ENCODE measurements around the gene RBKS. TPM values are rescaled to one million over a fixed set of nuclear protein-coding genes. Genes with fewer than 3 reads are reported as not detected.
"Not testable (repeated sequence)": the region's sequence is repeated elsewhere in the genome, so short reads cannot be mapped to it uniquely, and the experiment has no call there.

The RBKS gene
- total and polyA plus RNA-seq, 2 donors, result 1.3 to 1.7 TPM

DNA sequence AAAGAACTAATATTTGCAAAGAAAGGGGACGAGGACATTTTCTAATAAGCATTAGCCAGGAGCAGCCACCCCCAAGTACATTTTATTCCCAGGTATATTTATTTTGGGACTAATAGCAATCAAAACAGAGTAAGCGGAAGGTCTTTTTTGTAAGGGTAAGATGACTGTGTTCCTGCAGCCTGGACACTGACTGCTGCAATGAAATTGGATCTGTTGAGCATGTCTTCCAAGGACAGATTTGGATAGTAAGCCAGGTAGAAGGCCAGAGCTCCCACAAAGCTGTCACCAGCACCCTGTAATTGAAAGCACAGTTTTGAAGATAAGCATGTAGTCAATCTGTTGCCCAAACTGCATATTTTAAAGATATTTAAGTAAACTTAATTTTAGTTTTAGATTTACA, 108.7 kb downstream of the RBKS start:
- Histone ChIP-seq H3K4me1 (ENCODE audit: insufficient read depth) (no peaks in the 10 kb centered on the region), H3K4me3 (ENCODE audit: low read depth, low read length) (no peak overlapping the region), H3K27ac (ENCODE audit: low read depth) (no peak overlapping the region), H3K36me3 (ENCODE audit: insufficient read depth) (no peaks in the 10 kb centered on the region)
- WGBS, result 92% methylated on average over 2 of the region's 2 CpGs
- no peak for DNase-seq (ENCODE audit: extremely low spot score)

DNA sequence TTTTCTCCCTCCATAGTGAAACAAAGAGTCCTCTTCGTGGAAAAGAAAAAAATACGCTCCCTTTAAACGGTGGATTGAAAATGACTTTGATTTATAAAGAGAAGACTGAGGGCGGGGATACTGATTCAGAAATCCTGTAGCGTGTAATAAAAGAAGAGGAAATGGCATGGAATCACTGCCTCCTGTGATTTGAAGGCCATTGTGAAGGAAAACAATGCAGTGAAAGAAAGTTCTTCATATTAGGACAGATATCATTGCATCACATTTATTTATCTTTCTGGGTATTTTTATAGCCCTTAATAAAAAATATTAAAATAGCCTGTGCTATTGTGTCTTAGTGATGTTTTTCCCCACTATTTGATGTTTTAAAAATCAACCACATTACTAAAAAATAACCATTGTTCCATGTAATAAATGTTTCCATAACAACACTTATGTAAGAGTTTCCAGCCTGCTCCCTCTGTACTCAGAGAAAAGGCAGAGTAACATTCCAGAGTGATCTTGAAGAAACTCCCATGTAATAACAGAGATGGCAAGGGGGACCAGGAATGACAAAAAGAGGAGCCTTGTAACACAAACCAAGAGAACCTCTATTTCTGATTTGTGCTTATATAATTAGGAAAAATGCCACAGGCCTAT, 110.7 kb downstream of the RBKS start:
- Histone ChIP-seq H3K4me1 (ENCODE audit: insufficient read depth) (no peaks in the 10 kb centered on the region), H3K27ac (ENCODE audit: low read depth) (no peak overlapping the region), H3K36me3 (ENCODE audit: insufficient read depth) (no peaks in the 10 kb centered on the region), H3K4me3 (ENCODE audit: low read depth, low read length) (no peak overlapping the region)
- DNase-seq (ENCODE audit: extremely low spot score), result no peak
- WGBS, result 61% methylated on average over 5 of the region's 5 CpGs

GRCh38 chr2:27776696-27777095, 113.5 kb downstream of the RBKS start:
- H3K4me3 ChIP-seq (ENCODE audit: low read depth, low read length), result no peak overlapping the region
- no peak overlapping the region for H3K27ac ChIP-seq (ENCODE audit: low read depth)

DNA sequence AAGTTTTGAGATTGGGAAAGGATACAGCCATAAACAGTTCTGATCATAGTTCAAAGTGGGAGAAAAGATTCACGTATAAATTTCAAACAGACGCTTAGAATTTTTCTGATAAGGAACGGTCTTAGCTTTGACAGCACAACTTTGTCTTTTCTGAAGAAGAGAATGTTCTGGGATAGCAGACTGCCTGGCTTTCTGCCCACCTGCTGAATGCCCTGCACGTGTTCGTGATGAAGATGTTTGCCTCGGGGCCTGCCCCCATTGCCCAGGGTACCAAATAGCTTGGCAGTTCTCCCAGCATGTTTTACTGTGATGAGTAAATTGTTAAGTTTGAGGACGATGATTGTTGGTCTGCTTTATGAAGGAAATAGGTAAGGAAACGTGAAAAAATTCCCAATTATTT, 114.1 kb downstream of the RBKS start:
- no peaks in the 10 kb centered on the region for H3K4me1 ChIP-seq (ENCODE audit: insufficient read depth)
- WGBS, result 26% methylated on average over 8 of the region's 8 CpGs
- H3K4me3 ChIP-seq (ENCODE audit: low read depth, low read length), result no peak overlapping the region
- no peak for DNase-seq (ENCODE audit: extremely low spot score)
- H3K36me3 ChIP-seq (ENCODE audit: insufficient read depth), result no peaks in the 10 kb centered on the region
- no peak overlapping the region for H3K27ac ChIP-seq (ENCODE audit: low read depth)

More at GRCh38 chr2:27776696-27777095, 113.5 kb downstream of the RBKS start:
- H3K36me3 ChIP-seq (ENCODE audit: insufficient read depth), result no peaks in the 10 kb centered on the region
- no peak for DNase-seq (ENCODE audit: extremely low spot score)
- H3K4me1 ChIP-seq (ENCODE audit: insufficient read depth), result no peaks in the 10 kb centered on the region
- 90% methylated on average over 3 of the region's 3 CpGs for WGBS

GRCh38 chr2:27773959-27774358, 116.2 kb downstream of the RBKS start:
- no peaks in the 10 kb centered on the region for H3K4me1 ChIP-seq (ENCODE audit: insufficient read depth)
- H3K4me3 ChIP-seq (ENCODE audit: low read depth, low read length), result no peak overlapping the region
- DNase-seq (ENCODE audit: extremely low spot score), result no peak
- H3K27ac ChIP-seq (ENCODE audit: low read depth), result no peak overlapping the region
- H3K36me3 ChIP-seq (ENCODE audit: insufficient read depth), result no peaks in the 10 kb centered on the region
- WGBS, result 82% methylated on average over 5 of the region's 5 CpGs

DNA sequence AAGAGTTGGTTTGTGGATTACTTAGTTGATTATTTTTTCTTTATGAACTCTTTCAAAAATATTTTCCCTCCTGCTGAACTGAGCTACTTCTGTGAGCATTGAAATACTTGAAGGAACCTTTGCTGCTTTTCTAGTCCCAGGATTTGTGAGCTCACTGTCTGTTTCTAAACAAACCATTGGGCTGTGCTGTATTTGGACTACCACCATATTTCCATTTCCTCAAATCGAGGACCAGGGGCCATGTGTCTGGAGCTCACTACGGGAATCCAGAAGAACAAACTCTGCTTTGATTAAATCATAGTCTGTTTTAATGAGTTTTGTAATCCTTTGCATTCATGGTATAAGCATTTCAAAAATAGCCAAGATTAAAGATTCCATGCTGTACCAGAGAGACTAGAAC, 117.4 kb downstream of the RBKS start:
- WGBS, result 13% methylated on average over 2 of the region's 2 CpGs
- H3K4me3 ChIP-seq (ENCODE audit: low read depth, low read length), result no peak overlapping the region
- no peak for DNase-seq (ENCODE audit: extremely low spot score)
- no peaks in the 10 kb centered on the region for H3K36me3 ChIP-seq (ENCODE audit: insufficient read depth)
- no peak overlapping the region for H3K27ac ChIP-seq (ENCODE audit: low read depth)
- H3K4me1 ChIP-seq (ENCODE audit: insufficient read depth), result no peaks in the 10 kb centered on the region

DNA sequence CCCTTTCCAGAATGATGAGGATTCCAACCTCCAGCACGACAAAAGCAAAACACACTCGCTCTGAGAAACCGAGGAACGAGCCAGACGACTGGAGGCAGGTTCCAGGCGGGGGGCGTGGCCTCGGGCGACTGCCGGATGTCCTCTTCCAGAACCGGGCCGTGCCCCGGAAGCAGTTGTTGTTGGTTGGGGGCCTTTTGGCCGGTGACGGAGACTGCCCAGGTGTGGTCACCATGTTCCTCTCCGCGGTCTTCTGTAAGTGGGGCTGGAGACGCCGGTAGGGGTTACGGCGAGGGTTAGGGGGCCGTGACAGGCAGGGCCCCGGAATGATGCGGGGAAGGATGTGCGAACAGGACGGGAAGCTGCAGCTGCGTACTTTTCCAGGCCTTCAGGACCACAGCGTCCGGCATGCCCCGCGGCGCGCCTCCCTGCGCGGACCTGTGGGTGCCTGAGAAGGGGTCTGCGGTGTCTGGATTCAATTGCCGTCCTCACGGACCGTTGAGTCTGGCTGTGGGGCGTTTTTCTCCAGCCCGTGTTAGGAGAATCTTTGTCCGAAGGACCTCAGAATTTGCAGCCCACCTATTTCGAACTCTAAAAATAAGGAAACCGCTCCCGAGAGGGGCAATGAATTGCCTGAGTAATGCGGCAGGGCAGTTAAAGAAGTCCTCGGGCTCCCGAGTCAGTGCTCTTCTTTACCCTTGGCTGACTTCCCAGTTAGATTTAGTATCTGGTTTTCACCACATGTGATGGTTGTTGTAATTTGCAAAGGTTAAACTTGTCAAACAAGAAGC, 118.4 kb downstream of the RBKS start, which contains the start of gene MRPL33:
TSS of gene MRPL33 (plus strand) at position 172 of the 788 bp plus-strand sequence. CDS start at position 231, 59 bp downstream.
- WGBS, result under 1% methylated on average over 48 of the region's 48 CpGs
- H3K4me3 ChIP-seq (ENCODE audit: low read depth, low read length), result peak within 1 kb of the TSS; percentile 85
- DNase-seq (ENCODE audit: extremely low spot score), result peak; percentile 88
- no peaks in the 10 kb centered on the region for H3K36me3 ChIP-seq (ENCODE audit: insufficient read depth)
- peak within 1 kb of the TSS; percentile 85 for H3K27ac ChIP-seq (ENCODE audit: low read depth)
- H3K4me1 ChIP-seq (ENCODE audit: insufficient read depth), result no peaks in the 10 kb centered on the region

GRCh38 chr2:27771202-27771547, 119.0 kb downstream of the RBKS start:
- H3K4me3 ChIP-seq (ENCODE audit: low read depth, low read length), result peak overlapping the region; percentile 85
- H3K27ac ChIP-seq (ENCODE audit: low read depth), result no peak overlapping the region
- WGBS, result 12% methylated on average over 13 of the region's 13 CpGs

GRCh38 chr2:27766287-27766661, 123.9 kb downstream of the RBKS start:
- H3K27ac ChIP-seq (ENCODE audit: low read depth), result no peak overlapping the region
- H3K4me1 ChIP-seq (ENCODE audit: insufficient read depth), result no peaks in the 10 kb centered on the region
- no peak overlapping the region for H3K4me3 ChIP-seq (ENCODE audit: low read depth, low read length)
- no peaks in the 10 kb centered on the region for H3K36me3 ChIP-seq (ENCODE audit: insufficient read depth)
- DNase-seq (ENCODE audit: extremely low spot score), result no peak
- 73% methylated on average over 2 of the region's 2 CpGs for WGBS

More at GRCh38 chr2:27771202-27771547, 119.0 kb downstream of the RBKS start:
- Histone ChIP-seq H3K4me1 (ENCODE audit: insufficient read depth) (no peaks in the 10 kb centered on the region), H3K36me3 (ENCODE audit: insufficient read depth) (no peaks in the 10 kb centered on the region)
- no peak for DNase-seq (ENCODE audit: extremely low spot score)

- WGBS, result 15% methylated on average over 29 of the region's 29 CpGs
- Histone ChIP-seq H3K27ac (ENCODE audit: low read depth) (no peak overlapping the region), H3K36me3 (ENCODE audit: insufficient read depth) (no peaks in the 10 kb centered on the region), H3K4me3 (ENCODE audit: low read depth, low read length) (peak overlapping the region; percentile 22), H3K4me1 (ENCODE audit: insufficient read depth) (no peaks in the 10 kb centered on the region)
- no peak for DNase-seq (ENCODE audit: extremely low spot score)
These were observed 124.4 kb downstream of the RBKS start for GRCh38 chr2:27765621-27766286.

DNA sequence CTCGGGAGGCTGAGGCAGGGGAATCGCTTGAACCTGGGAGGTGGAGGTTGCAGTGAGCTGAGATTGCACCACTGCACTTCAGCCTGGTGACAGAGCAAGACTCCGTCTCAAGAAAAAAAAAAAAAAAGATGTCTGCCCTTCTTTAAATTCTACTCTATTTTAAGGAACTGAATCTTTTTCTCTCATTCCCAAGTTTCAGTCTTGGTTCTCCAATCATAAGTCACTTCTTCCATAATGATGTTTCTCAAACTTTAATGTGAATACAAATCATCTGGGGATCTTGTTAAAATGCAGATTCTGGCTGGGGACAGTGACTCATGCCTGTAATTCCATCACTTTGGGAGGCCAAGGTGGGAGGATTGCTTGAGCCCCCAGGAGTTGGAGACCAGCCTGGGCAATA, 125.7 kb downstream of the RBKS start:
- 89% methylated on average over 3 of the region's 3 CpGs for WGBS
- not testable (repeated sequence) for H3K4me3 ChIP-seq (ENCODE audit: low read depth, low read length); H3K36me3 ChIP-seq (ENCODE audit: insufficient read depth); H3K4me1 ChIP-seq (ENCODE audit: insufficient read depth); H3K27ac ChIP-seq (ENCODE audit: low read depth); DNase-seq (ENCODE audit: extremely low spot score)

- H3K4me1 ChIP-seq (ENCODE audit: insufficient read depth), result no peaks in the 10 kb centered on the region
- no peak overlapping the region for H3K4me3 ChIP-seq (ENCODE audit: low read depth, low read length)
- no peak overlapping the region for H3K27ac ChIP-seq (ENCODE audit: low read depth)
- no peak for DNase-seq (ENCODE audit: extremely low spot score)
- no peaks in the 10 kb centered on the region for H3K36me3 ChIP-seq (ENCODE audit: insufficient read depth)
- WGBS, result 93% methylated on average over 7 of the region's 7 CpGs
These were observed 126.3 kb downstream of the RBKS start for GRCh38 chr2:27763907-27764267.

DNA sequence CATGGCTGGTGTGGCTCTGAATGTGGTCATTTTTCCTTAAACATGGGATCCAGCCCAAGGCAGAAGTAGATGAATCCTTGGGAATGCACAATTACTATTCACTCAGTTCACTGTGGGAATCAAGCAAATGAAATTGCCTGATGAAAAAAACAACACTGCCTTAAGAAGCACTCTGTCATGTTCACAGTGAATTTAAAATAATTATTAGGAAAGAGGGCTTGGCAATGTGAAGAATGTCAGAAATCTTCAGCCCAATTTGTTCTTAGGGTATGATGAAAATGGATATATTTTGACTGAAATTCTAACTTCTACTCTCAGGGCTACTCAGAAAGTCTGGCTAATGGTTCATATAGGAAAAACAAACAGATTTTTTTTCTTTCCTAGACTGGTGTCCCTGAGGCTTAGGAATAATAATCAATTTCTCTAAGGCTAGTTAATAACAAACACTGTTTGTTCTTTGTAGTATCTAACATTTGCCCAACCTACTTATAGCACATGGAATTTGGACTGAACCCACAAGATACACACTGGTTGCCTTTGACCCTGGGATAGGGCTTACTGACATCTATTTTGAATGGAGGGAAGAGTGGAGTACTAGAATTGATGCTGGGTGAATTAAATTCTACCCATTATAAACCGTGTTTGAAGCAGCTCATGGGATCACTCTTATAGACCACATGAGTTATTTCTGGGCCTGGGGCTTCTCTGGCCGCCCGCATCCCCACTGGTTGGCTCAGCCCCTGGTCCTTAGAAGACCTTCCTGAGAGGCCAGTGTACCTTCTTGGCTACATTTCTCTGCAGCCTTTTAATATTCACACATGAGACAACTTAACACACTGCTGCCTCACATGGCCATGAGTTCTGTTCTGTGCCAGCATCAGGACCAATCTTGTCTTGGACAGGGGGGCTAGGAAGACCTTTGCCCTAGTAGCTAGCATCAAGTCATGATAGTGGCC, 127.0 kb downstream of the RBKS start:
- 87% methylated on average over 3 of the region's 3 CpGs for WGBS
- Histone ChIP-seq H3K4me1 (ENCODE audit: insufficient read depth) (no peaks in the 10 kb centered on the region), H3K4me3 (ENCODE audit: low read depth, low read length) (no peak overlapping the region), H3K27ac (ENCODE audit: low read depth) (no peak overlapping the region), H3K36me3 (ENCODE audit: insufficient read depth) (no peaks in the 10 kb centered on the region)
- DNase-seq (ENCODE audit: extremely low spot score), result no peak
